H7 (cell line): ENCODE results near the gene SLAMF6. TPM values are rescaled to one million over a fixed set of nuclear protein-coding genes. Genes with fewer than 3 reads are reported as not detected.

ENCODE experiments used
- DNase-seq: peaks from one replicate; pipeline ENCODE4 v3.0.0; 2012
- H3K27me3 ChIP-seq: 2 replicates; pipeline ENCODE4 v1.6.0; 2011; ENCODE audit warnings: mild to moderate bottlenecking, low read length; ENCODE audit not compliant: control insufficient read depth, insufficient read depth
- H3K36me3 ChIP-seq: replicated peaks from 2 replicates; pipeline ENCODE4 v1.5.1; 2011; ENCODE audit warnings: low read length; ENCODE audit not compliant: control insufficient read depth, insufficient read depth
- H3K4me3 ChIP-seq: 2 replicates; pipeline ENCODE4 v1.5.1; 2011; ENCODE audit warnings: low read depth, mild to moderate bottlenecking, control low read depth, low read length, moderate library complexity; ENCODE audit not compliant: insufficient read depth
- total RNA-seq: library from RNA; depleted of rRNA; stranded (reverse); fragments of >200 nt; shearing (Covaris generic); gene quantifications from 2 replicates; pipeline ENCODE4 v1.2.3, GENCODE V29; 2014; rRNA removed

Gene SLAMF6
- total RNA-seq, 1 experiment from 2014 or later, result not detected

GRCh38 chr1:160451859-160452232 lies 71.2 kb downstream of the SLAMF6 start:
- no peaks in the 10 kb centered on the region for H3K36me3 ChIP-seq
- H3K27me3 ChIP-seq, result no peaks in the 10 kb centered on the region
- DNase-seq, result no peak
- no peak overlapping the region for H3K4me3 ChIP-seq

- H3K36me3 ChIP-seq, result no peaks in the 10 kb centered on the region
- H3K27me3 ChIP-seq, result no peaks in the 10 kb centered on the region
- DNase-seq, result no peak
- no peak overlapping the region for H3K4me3 ChIP-seq
These were observed 71.8 kb downstream of the SLAMF6 start for GRCh38 chr1:160451119-160451858.

GRCh38 chr1:160449494-160449893 lies 73.6 kb downstream of the SLAMF6 start:
- no peak for DNase-seq
- no peaks in the 10 kb centered on the region for H3K27me3 ChIP-seq
- H3K36me3 ChIP-seq, result no peaks in the 10 kb centered on the region
- no peak overlapping the region for H3K4me3 ChIP-seq

- H3K27me3 ChIP-seq, result no peaks in the 10 kb centered on the region
- no peak overlapping the region for H3K4me3 ChIP-seq
- no peak for DNase-seq
- H3K36me3 ChIP-seq, result no peaks in the 10 kb centered on the region
These were observed 76.0 kb downstream of the SLAMF6 start for GRCh38 chr1:160446945-160447600.

- DNase-seq, result no peak
- no peaks in the 10 kb centered on the region for H3K27me3 ChIP-seq
- no peak overlapping the region for H3K4me3 ChIP-seq
- H3K36me3 ChIP-seq, result no peaks in the 10 kb centered on the region
These were observed 83.3 kb downstream of the SLAMF6 start for GRCh38 chr1:160439718-160440117.

- no peaks in the 10 kb centered on the region for H3K27me3 ChIP-seq
- no peak overlapping the region for H3K4me3 ChIP-seq
- DNase-seq, result no peak
- H3K36me3 ChIP-seq, result no peaks in the 10 kb centered on the region
These were observed 84.1 kb downstream of the SLAMF6 start for GRCh38 chr1:160438935-160439334.

GRCh38 chr1:160438317-160438918 lies 84.6 kb downstream of the SLAMF6 start:
- DNase-seq, result no peak
- H3K36me3 ChIP-seq, result no peaks in the 10 kb centered on the region
- H3K27me3 ChIP-seq, result no peaks in the 10 kb centered on the region
- H3K4me3 ChIP-seq, result no peak overlapping the region

GRCh38 chr1:160437432-160438316 lies 85.4 kb downstream of the SLAMF6 start:
- Histone ChIP-seq H3K27me3 (no peaks in the 10 kb centered on the region), H3K36me3 (no peaks in the 10 kb centered on the region), H3K4me3 (no peak overlapping the region)
- DNase-seq, result no peak

- no peak overlapping the region for H3K4me3 ChIP-seq
- H3K27me3 ChIP-seq, result no peaks in the 10 kb centered on the region
- no peaks in the 10 kb centered on the region for H3K36me3 ChIP-seq
- no peak for DNase-seq
These were observed 86.1 kb downstream of the SLAMF6 start for GRCh38 chr1:160436966-160437365.

Other genes with a start within 250 kb of the SLAMF6 start
- gene PEX19, start 238.1 kb downstream of the SLAMF6 start, total RNA-seq, result 81.9 and 107 TPM in 2 replicates
- 167 and 175 TPM in 2 replicates for gene COPA, start 180.0 kb downstream of the SLAMF6 start, total RNA-seq
- 83.4 and 94.3 TPM in 2 replicates for gene NCSTN, start 179.9 kb downstream of the SLAMF6 start, total RNA-seq
- 0.21 and 0.30 TPM in 2 replicates for gene NHLH1, start 156.2 kb downstream of the SLAMF6 start, total RNA-seq
- 32.7 and 36.9 TPM in 2 replicates for gene VANGL2, start 122.7 kb downstream of the SLAMF6 start, total RNA-seq
- gene CD84, start 56.2 kb upstream of the SLAMF6 start, total RNA-seq, result not detected in 2 replicates
- gene SLAMF1, start 123.8 kb upstream of the SLAMF6 start, total RNA-seq, result not detected in 2 replicates
- 0.74 and 2.2 TPM in 2 replicates for gene CD48, start 188.6 kb upstream of the SLAMF6 start, total RNA-seq
- gene SLAMF7, start 216.0 kb upstream of the SLAMF6 start, total RNA-seq, result 0.24 TPM in 1 of 2 replicates, not detected in the other